Lung (tissue), 12 donors: Measurements from ENCODE around the gene FCHO1. TPM values are rescaled to one million over a fixed set of nuclear protein-coding genes. Genes with fewer than 3 reads are reported as not detected.

Experiments
- ATAC-seq: fragments of 200-7000 bp; cut with Tn5 transposase; one replicate; pipeline ENCODE4 v1.9.1; 2020; ENCODE audit warnings: moderate number of reproducible peaks; ENCODE audit not compliant: insufficient read depth, low FRiP score
- DNase-seq, 3 donors: peaks; one replicate each; pipeline ENCODE4 v3.0.0-alpha.2; 2013 to 2017
- H3K27ac ChIP-seq, 2 donors: one replicate each; pipeline ENCODE4 v1.5.1; 2013; ENCODE audit warnings: mild to moderate bottlenecking in 2 of 2, moderate library complexity in 2 of 2, control low read depth in 1 of 2, inconsistent platforms in 1 of 2, low read depth in 1 of 2, low read length in 1 of 2
- H3K27me3 ChIP-seq, 3 donors: one replicate each; pipeline ENCODE4 v1.5.1; 2013; ENCODE audit warnings: low read length in 2 of 3; ENCODE audit not compliant: control insufficient read depth in 3 of 3, insufficient read depth in 3 of 3
- H3K36me3 ChIP-seq, 4 donors: one replicate each; pipeline ENCODE4 v1.5.1; 2013; ENCODE audit warnings: low read length in 4 of 4, mild to moderate bottlenecking in 1 of 4, moderate library complexity in 1 of 4; ENCODE audit not compliant: control insufficient read depth in 4 of 4, insufficient read depth in 4 of 4
- H3K4me1 ChIP-seq, 5 donors: one replicate each; pipeline ENCODE4 v1.5.1; 2013; ENCODE audit warnings: low read length in 5 of 5, mild to moderate bottlenecking in 2 of 5, moderate library complexity in 1 of 5; ENCODE audit not compliant: control insufficient read depth in 5 of 5, insufficient read depth in 5 of 5
- H3K4me3 ChIP-seq: one replicate; pipeline ENCODE4 v1.5.1; 2013; ENCODE audit warnings: mild to moderate bottlenecking, control low read depth, moderate library complexity
- H3K9ac ChIP-seq, 2 donors: one replicate each; pipeline ENCODE4 v1.5.1; 2013; ENCODE audit warnings: low read length in 2 of 2, control low read depth in 1 of 2; ENCODE audit not compliant: insufficient read depth in 1 of 2
- H3K9me3 ChIP-seq, 4 donors: one replicate each; pipeline ENCODE4 v1.5.1; 2013; ENCODE audit warnings: low read length in 3 of 4, mild to moderate bottlenecking in 1 of 4, moderate library complexity in 1 of 4; ENCODE audit not compliant: control insufficient read depth in 4 of 4, insufficient read depth in 3 of 4
- CTCF ChIP-seq: IDR thresholded peaks from 2 replicates; pipeline ENCODE4 v1.5.1; 2012; ENCODE audit warnings: mild to moderate bottlenecking; ENCODE audit errors: control extremely low read depth, extremely low read depth
- WGBS, 2 donors: extraction: QIAGEN DNeasy Blood & Tissue Kit; methylation state at CpG; one replicate each; pipeline ENCODE4 v1.1.7; 2013; 5-methylcytosine and 5-hydroxymethylcytosine counted together
- polyA plus RNA-seq, 2 donors: library from polyadenylated mRNA; stranded (reverse); fragments of 200-250 nt; gene quantifications; one replicate each; pipeline ENCODE4 v1.2.1, GENCODE V29; 2013
- total RNA-seq, 2 donors: library from RNA; depleted of rRNA in 1 of 2; stranded (reverse); fragments of >200 nt in 1 of 2; gene quantifications; one replicate each; pipeline ENCODE4 v1.2.1, GENCODE V29; 2014 to 2021
- donor health status: control.
- donor health status: control.
- donor health status: Bipolar disorder and iron deficiency.
- donor health status: healthy.
- donor health status: DM: yes; HTN: yes; CAD: no.

FCHO1 gene
- total and polyA plus RNA-seq, 4 donors: 3.2 to 10.4 (median 7.8) TPM

- ATAC-seq (no peak), DNase-seq (no peak)
- Histone ChIP-seq H3K9me3 (peaks cover 0 to 2% (median 0%) of the 10 kb centered on the region in 4 donors), H3K9ac (no peak overlapping the region), H3K27me3 (peaks cover 0 to 12% (median 3%) of the 10 kb centered on the region in 3 donors), H3K36me3 (peaks cover 0 to 21% (median 0%) of the 10 kb centered on the region in 4 donors), H3K4me3 (no peak overlapping the region), H3K27ac (no peak overlapping the region), H3K4me1 (peaks cover 0 to 3% (median 0%) of the 10 kb centered on the region in 5 donors)
- TF ChIP-seq CTCF: no peak
- WGBS, 2 donors: 77 to 87% methylated on average over 4 of the region's 4 CpGs
These were observed 85.3 kb downstream of the FCHO1 start for GRCh38 chr19:17836530-17836929.

GRCh38 chr19:17837972-17838371 is 86.7 kb downstream of the FCHO1 start:
- 94 to 96% methylated on average over 7 of the region's 7 CpGs for WGBS, 2 donors

More at GRCh38 chr19:17837972-17838371, 86.7 kb downstream of the FCHO1 start:
- no peak for ATAC-seq
- DNase-seq: no peak
- H3K27ac ChIP-seq: no peak overlapping the region
- H3K36me3 ChIP-seq: peaks cover 0 to 16% (median 0%) of the 10 kb centered on the region in 4 donors
- peaks cover 0 to 2% (median 0%) of the 10 kb centered on the region in 4 donors for H3K9me3 ChIP-seq
- H3K27me3 ChIP-seq: peaks cover 0 to 7% (median 0%) of the 10 kb centered on the region in 3 donors
- H3K4me1 ChIP-seq: peaks cover 0 to 4% (median 0%) of the 10 kb centered on the region in 5 donors
- TF ChIP-seq CTCF: no peak
- no peak overlapping the region for H3K4me3 ChIP-seq
- H3K9ac ChIP-seq: no peak overlapping the region

Other genes with a start within 250 kb of the FCHO1 start
- gene PGLS, start 239.8 kb upstream of the FCHO1 start, total RNA-seq: 100 to 1,000 TPM in 1 of 2 donors, 10 to 100 TPM in 1; 63.2 to 109 TPM
- 100 to 1,000 TPM; 107 to 122 TPM for gene PGLS, start 239.8 kb upstream of the FCHO1 start, polyA plus RNA-seq
- gene COLGALT1, start 195.8 kb upstream of the FCHO1 start, total RNA-seq: 100 to 1,000 TPM in 1 of 2 donors, 10 to 100 TPM in 1; 39.9 to 129 TPM
- gene COLGALT1, start 195.8 kb upstream of the FCHO1 start, polyA plus RNA-seq: 100 to 1,000 TPM in 1 of 2 donors, 10 to 100 TPM in 1; 63.3 to 107 TPM
- gene UNC13A, start 63.1 kb upstream of the FCHO1 start, total RNA-seq: under 1 TPM; 0.28 to 0.31 TPM
- gene UNC13A, start 63.1 kb upstream of the FCHO1 start, polyA plus RNA-seq: under 1 TPM; 0.14 to 0.26 TPM
- gene MAP1S, start 32.0 kb upstream of the FCHO1 start, total RNA-seq: 10 to 100 TPM; 36.3 to 71.1 TPM
- 10 to 100 TPM; 32.1 to 40.6 TPM for gene MAP1S, start 32.0 kb upstream of the FCHO1 start, polyA plus RNA-seq
- 1 to 10 TPM in 1 of 2 donors, under 1 TPM in 1; 1.00 to 2.0 TPM for gene B3GNT3, start 43.7 kb downstream of the FCHO1 start, total RNA-seq
- gene B3GNT3, start 43.7 kb downstream of the FCHO1 start, polyA plus RNA-seq: 1 to 10 TPM; 2.0 to 3.0 TPM
- not detected for gene INSL3, start 70.0 kb downstream of the FCHO1 start, total RNA-seq
- gene INSL3, start 70.0 kb downstream of the FCHO1 start, polyA plus RNA-seq: 1 to 10 TPM in 1 of 2 donors, not detected in 1; 1.5 TPM
- 10 to 100 TPM; 17.3 to 18.8 TPM for gene JAK3, start 96.5 kb downstream of the FCHO1 start, total RNA-seq
- gene JAK3, start 96.5 kb downstream of the FCHO1 start, polyA plus RNA-seq: 10 to 100 TPM in 1 of 2 donors, 1 to 10 TPM in 1; 5.2 to 32.5 TPM
- gene RPL18A, start 108.4 kb downstream of the FCHO1 start, total RNA-seq: 1,000 to 10,000 TPM in 1 of 2 donors, 100 to 1,000 TPM in 1; 639 to 1,758 TPM
- gene RPL18A, start 108.4 kb downstream of the FCHO1 start, polyA plus RNA-seq: 1,000 to 10,000 TPM; 1,929 to 1,987 TPM
- gene SLC5A5, start 120.5 kb downstream of the FCHO1 start, total RNA-seq: under 1 TPM in 1 of 2 donors, not detected in 1; 0.95 TPM
- under 1 TPM; 0.14 to 0.15 TPM for gene SLC5A5, start 120.5 kb downstream of the FCHO1 start, polyA plus RNA-seq
- 10 to 100 TPM; 35.5 to 83.1 TPM for gene CCDC124, start 181.5 kb downstream of the FCHO1 start, total RNA-seq
- gene CCDC124, start 181.5 kb downstream of the FCHO1 start, polyA plus RNA-seq: 100 to 1,000 TPM; 121 to 146 TPM
- under 1 TPM in 1 of 2 donors, not detected in 1; 0.60 TPM for gene KCNN1, start 215.6 kb downstream of the FCHO1 start, total RNA-seq
- gene KCNN1, start 215.6 kb downstream of the FCHO1 start, polyA plus RNA-seq: under 1 TPM; 0.14 to 0.19 TPM